Posterior vena cava (tissue), 2 donors: ENCODE measurements around the gene GRIK4. TPM values are rescaled to one million over a fixed set of nuclear protein-coding genes. Genes with fewer than 3 reads are reported as not detected.
"Not testable (repeated sequence)": the region's sequence is repeated elsewhere in the genome, so short reads cannot be mapped to it uniquely, and the experiment has no call there.

ENCODE experiments used
- DNase-seq: peaks from one replicate; pipeline ENCODE4 v3.0.0-alpha.2; 2020; ENCODE audit warnings: low spot score
- intact Hi-C, 2 donors: fragments of 100-400 bp; cut with DNase I; formaldehyde crosslinking; loops; one replicate each; pipeline versions ENCODE4 v1.14.1 to v1.14.2; 2022 to 2023
- total RNA-seq, 2 donors: library from RNA; stranded (reverse); fragmentation: NEBNext Ultra II Directional; extraction: Animal tissue kit (Norgen Biotek cat#: 25700); gene quantifications; one replicate each; pipeline ENCODE4 v1.2.1, GENCODE V29; 2021
- donor health status: DM: yes; HTN: yes; CAD: no.
- donor health status: DM: yes; HTN: yes; CAD: no.

The GRIK4 gene
- total RNA-seq, 2 donors from 2014 or later: 0.19 TPM; not detected in 1

DNA sequence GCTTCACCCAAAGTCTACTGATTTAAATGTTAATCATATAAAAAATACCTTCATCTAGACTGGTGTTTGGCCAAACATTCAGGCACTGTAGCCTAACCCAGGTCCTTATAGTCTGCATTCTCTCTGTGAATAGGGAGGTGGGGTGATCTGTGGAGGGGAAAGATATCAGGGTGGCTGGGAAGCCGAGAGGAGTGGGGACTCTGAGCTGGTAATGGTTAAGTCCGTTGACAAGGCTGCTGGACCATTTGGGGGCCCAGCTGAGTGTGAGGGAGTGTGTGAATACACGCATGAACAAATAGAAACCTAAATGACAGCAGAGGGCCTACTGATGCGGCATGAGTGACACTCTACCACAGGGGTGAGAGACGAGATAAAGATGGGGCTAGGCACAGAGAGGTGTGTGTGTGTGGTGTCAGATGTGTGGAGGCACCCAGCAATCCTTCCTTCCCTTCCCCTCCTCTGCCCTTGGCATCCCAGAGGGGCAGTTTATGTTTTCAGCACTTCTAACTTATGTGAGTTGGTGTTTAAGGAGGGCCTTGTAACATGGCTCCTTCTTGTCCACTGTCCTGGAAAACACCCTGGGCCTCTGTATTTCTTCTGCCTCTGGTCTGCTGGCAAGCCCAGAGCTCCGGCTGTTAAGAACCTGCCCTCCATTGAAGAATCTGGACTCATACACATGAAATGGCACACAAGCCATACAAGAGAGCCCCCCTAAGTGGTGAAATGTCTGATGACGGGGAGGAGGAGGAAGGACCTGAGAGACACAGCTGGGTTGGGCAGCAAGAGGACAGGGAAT, 263.2 kb downstream of the GRIK4 start:
- no peak for DNase-seq
- intact Hi-C loops: no loop called here

DNA sequence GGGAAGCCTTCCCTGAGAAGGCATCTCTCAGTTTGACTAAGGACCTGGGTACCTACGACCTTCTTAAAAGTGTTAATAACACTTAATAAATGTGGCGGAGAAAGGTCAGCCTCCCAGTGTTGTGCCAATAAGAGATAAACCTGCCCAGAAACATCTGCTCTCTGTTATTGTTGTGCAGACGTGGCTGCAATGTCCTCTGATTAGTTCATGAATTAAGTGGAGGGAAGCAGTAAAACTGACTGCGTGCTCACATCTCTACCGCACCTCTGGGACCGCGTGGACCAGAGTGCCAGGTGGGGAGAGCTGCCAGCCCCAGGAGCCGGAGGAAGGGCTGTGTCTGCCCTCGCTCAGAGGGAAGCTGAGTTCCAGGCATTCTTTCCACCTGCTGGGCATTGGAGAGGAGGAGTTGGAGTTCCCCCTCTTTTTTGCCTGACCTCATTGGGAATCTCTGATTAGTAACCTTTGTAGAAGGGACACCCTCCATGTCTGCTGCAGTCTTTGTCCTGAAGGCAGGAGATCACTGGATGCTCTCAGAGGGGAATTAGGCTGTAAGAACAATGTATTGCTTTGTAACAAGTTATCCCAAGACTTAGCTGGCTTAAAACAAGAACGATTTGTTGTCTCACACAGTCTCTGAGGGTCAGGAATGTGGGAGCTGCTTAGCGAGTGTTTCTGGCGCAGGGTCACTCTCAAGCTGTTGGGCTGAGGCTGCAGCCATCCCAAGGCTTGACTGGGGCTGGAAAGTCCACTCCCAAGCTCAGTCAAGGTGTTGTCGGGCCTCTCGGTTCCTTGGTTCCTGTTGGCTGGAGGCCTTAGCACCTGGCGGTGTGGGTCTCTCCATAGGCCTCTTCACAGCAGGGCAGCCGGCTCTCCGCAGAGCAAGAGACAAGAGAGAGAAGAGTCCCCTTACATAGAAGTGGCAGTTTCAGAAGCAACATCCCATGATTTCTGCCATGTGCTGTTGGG, 264.7 kb downstream of the GRIK4 start:
- intact Hi-C loops: no loop called here
- DNase-seq: no peak

DNA sequence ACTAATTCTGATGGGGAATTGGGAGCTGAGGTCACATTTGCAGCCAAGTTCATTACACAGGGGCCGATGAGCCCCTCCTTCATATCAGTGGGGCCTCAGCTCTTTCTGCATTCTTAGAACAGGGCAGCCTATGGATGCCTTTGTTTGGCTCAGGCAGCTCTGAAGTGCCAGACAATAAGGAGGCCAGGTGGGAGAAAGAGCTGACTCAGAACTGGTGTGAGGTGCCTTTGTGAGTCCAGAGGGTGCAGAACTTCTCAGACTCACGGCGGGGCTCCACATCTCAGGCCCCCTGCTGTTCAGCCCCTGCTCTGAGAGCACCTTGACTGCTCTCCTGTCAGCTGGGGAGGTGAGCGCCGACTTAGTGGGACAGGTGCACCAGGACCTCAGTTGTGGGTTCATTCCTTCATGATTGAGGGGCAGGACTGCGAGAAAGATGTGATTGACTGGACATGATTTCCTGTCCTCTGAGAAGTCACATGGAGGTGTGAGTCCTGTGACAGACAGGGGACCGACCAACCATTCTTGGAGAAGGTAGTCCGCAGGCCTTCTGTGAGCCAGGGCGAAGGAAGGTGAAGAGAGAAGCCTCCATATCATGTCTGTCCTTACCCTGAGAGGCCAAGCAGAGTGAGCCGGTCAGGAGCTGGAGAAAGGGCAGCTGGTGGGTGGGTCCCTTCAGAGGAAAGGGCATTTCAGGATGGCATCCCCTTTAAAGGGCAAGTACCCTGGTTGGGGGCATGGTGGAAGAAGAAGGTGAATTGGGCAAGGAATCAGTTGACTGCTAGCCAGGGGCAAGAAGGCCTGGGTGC, 267.3 kb downstream of the GRIK4 start:
- no peak for DNase-seq
- intact Hi-C loops: loop anchor here in 1 of 2 donors (1.0 kb wide), 1 partner anchor 31 kb away; no protein-coding TSS in a partner anchor

DNA sequence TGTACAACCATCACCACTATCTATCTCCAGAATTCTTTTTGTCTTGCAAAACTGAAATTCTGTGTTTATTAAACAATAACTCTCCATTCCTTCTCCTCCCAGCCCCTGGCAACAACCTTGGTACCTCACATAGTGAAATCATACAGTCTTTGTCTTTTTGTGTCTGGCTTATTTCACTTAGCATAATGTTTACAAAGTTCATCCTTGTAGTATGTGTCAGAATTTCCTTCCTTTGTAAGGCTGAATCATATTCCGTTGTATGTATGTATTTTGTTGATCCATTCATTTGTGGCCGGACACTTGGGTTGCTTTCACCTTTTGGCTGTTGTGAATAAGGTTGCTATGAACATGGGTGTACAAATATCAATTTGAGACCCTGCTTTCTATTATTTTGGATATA, 268.7 kb downstream of the GRIK4 start:
- intact Hi-C loops: no loop called here
- DNase-seq: no peak

DNA sequence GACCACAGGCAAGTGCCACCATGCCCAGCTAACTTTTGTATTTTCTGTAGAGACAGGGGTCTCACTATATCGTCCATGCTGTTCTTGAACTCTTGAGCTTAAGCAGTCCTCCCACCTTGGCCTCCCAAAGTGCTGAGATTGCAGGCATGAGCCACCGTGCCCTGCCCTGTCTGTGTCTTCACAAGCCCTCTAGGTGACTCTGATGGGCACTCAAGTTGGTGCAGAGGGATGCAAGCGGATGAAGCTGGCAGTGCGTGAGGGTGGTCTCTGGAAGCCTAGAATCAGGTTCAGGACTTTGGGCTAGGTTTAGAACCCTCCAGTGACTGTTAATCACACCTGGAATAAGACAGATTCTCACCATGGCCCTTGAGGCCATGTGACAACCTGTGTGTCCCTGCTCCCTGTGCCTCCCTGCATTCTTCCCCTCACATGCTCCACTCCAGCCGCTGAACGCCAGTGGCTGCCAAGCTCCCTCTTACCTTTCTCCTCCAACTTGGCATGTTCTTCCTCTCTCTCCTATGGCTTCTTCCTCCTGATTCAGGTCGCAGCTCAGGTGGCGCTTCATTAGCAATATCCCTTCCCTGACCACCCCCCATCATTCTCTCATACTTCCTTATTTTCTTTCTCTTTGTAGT, 270.1 kb downstream of the GRIK4 start:
- DNase-seq: no peak
- intact Hi-C loops: no loop called here

DNA sequence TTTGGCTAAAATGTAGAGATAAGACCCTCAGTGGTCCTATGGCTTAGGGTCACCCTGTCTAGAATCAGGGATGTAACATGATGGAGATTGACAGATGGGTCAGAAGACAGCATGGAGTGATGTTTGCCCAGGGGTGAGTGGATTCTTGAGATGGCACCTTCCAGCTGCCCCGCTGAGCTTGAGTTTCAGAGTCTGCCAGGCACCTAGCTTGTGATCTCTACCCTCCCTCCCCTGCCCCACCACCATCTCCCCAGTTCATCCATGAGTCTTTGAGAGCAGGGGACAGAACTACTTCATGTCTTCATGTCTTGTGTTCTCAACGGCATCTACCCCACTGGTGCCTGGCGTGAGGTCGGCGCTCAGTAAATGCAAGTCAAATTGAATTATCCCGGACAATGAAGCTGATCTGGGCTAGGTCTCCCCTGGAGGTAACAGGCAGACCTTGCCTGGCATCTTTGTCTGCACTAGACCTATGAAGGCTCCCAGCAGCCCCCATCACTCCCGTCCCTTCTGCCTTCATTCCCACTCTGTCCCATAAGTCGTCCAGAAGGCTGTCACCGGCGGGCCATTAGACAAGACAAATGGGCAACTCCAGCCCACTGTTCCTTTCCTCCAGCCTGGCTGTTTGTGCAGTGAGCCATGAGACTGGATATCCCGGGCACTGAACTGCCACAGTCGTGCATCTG, 273.2 kb downstream of the GRIK4 start:
- intact Hi-C loops: no loop called here
- DNase-seq: no peak

DNA sequence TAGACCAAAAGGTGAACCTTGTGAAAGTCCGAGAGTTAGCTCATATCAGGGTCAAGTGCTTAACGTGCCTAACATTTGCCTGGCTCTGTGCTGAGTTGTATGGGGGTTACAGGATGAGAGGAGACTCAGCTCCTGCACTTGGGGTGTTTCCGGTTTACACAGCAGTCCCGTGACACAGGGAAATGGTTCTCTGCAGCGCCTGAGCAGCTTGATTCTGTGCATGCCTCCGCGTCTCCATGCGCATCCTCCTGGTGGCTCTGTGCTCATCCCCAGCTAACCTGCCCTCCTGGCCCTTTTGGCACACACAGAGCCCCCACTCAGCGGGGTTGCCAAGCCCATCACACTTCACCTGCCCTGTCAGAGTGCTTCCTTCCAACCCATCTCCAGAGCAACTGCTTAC, 274.0 kb downstream of the GRIK4 start:
- no peak for DNase-seq
- intact Hi-C loops: no loop called here

DNA sequence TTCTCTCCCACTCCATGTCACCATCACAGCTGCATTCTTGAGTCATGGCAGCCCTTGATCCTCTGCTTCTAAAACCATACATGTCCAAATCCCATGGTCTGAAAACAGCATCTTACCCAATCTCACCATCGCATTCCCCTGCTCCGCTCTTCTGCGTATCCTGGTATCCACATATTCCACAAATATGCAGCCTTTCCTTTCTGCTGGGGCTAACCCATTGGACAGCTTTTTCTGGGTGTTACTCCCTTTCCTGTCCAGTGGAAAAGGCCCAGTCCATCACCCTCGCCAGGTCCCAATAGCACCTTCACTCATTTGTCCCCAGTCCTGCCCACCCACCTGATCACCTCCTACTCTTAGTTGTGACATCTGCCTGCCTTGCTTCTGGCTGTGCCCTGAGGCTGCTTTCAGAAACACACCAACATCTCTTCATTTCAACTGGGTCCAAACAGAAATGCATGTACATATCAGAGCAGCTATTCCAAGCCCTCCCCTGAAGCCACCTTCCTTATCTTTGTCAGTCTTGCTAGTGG, 274.7 kb downstream of the GRIK4 start:
- intact Hi-C loops: no loop called here
- no peak for DNase-seq

DNA sequence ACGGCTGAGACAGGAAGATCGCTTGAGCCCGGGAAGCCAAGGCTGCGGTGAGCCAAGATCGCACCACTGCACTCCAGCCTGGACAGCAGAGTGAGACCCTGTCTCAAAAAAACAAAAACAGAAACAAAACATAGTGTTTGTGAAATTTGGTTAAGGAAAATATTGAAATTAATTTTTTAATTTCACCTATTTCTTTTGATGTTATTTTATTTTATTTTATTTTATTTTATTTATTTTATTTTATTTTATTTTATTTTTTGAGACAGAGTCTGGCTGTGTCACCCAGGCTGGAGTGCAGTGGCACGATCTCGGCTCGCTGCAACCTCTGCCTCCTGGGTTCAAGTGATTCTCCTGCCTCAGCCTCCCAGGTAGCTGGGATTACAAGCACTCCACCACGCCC, 275.7 kb downstream of the GRIK4 start:
- intact Hi-C loops, DNase-seq: not testable (repeated sequence)

DNA sequence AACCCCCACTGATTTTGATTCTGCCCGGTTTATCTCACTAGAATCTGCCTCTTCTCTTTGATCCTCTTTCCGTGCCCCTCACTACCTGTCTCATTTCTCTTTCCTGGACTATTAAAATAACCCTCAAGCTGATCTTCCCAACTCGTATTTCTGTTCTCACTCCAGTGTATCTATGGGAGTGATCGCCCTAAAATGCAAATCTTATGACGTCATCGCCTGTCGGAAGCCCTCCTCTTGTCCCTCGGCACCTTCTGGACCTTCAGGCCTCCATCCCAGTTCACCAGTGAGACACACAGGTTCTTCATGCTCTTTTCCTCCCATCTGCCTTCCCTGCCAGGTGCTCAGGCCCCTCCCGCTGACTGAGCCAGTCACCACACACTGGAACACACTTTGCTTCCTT, 277.8 kb downstream of the GRIK4 start:
- no peak for DNase-seq
- intact Hi-C loops: no loop called here

DNA sequence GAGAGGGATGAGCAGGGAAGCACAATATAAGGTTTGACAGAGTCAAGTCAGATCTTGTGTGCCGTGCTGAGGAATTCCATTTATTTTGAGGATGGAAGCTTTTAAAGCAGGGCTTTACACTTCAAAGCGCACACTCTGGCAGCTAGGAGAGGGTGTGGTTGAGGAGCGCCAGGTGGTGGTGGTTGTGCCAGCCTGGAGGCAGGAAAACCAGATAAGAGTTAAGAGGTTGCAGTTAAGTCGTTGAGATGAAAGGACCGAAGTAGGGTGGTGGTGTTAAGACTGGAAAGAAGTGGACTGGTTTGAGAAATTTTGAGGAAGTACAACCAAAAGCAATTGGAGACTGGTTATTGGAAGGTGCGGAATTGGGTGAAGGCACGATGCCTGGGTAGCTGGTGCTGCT, 280.8 kb downstream of the GRIK4 start:
- intact Hi-C loops: no loop called here
- DNase-seq: no peak

DNA sequence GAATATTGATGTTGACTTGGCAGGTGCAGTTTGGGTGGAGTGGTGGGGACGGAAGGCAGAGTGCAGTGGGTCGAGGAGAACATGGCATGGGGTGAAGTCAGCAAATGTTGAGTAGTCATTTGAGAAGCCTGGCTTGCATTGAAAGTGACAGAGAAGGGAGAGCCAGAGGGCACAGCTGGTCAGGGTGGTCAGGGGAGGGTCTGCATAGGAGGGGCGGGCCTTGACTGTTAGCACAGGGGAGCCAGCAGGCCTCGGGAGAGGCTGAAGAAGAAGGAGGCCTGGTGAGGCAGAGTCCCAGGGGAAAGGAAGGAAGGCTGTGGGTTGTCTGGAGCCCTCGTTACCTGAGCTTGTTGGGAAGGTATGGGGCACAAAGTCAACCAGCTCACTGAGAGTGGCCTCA, 281.6 kb downstream of the GRIK4 start:
- intact Hi-C loops: no loop called here
- DNase-seq: no peak

DNA sequence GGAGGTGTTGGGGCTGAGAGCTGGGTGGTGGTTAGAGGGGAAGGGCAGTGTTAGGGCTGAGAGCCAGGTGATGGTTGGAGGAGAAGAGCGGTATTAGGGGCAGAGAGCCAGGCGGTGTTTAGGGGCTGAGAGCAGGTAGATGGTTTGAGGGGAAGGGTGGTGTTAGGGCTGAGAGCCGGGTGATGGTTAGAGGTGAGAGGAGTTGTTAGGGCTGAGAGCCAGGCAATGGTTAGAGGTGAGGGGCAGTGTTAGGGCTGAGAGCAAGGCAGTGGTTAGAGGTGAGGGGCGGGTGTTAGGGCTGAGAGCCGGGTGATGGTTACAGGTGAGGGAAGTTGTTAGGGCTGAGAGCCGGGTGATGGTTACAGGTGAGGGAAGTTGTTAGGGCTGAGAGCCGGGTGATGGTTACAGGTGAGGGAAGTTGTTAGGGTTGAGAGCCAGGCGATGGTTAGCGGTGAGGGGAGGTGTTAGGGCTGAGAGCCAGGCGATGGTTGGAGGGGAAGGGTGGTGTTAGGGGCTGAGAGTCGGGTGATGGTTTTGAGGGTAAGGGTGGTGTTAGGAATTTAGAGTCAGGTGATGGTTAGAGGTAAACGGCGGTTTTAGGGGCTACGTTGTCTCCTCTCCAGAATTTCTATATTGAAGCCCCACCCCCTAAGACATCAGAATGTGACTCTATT, 282.4 kb downstream of the GRIK4 start:
- intact Hi-C loops: no loop called here
- DNase-seq: no peak

DNA sequence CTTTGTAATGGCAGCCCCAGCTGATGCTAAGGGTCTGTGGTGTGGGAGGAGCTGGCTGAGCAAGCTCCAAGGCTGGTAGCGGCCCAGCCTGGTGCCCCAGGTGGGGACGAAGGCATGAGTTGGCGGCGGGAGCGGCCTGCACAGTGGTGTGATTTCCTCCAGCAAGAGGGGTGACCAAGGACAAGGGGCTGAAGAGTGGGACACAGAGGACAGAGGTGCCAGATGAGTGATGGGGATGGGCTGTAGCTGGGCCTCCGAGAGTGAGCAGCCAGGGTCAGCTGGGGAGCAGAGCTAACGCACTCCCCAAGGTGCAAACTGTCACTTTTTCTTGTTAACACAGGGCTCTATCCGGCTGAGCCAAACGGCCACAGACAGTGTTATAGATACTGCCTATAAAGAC, 283.2 kb downstream of the GRIK4 start:
- no peak for DNase-seq
- intact Hi-C loops: no loop called here

DNA sequence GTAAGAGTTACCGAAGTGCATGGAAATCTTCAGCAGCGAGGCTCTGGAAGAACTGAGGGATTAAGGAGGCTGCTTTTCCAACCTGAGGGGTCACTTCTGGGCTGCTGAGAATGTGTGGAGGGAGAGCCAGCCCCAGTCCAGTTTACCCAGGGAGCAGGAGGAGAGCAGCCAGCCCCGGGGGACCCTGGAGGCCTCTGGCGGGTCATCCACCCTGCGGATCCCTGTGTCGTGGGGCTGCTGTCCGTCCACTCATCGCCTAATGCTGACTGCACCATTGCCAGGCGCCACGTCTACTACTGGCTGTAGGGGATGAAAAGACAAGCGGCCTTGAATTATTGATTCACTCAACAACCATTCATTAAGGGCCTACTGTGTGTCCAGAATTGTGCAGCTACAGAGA, 283.6 kb downstream of the GRIK4 start:
- no peak for DNase-seq
- intact Hi-C loops: no loop called here

DNA sequence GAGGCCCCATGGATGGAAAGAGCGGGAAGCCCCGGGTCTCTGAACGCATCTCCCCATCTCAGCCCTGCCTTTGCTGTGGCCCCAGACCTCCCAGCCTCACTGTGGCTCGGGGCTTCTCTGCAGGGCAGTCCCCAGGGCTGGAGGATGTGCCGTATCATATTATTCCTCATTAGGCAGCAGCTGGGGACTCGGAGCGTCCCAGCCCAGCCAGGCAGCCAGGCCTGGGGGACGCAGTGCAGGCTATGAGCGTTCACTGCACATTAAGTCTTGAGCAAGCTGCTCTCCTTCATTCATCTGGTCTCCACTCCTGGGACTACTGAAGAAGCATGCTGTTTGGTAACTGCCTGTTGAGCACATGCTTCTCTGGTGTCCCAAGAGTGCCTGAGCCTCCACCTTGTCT, 285.6 kb downstream of the GRIK4 start:
- DNase-seq: no peak
- intact Hi-C loops: no loop called here

DNA sequence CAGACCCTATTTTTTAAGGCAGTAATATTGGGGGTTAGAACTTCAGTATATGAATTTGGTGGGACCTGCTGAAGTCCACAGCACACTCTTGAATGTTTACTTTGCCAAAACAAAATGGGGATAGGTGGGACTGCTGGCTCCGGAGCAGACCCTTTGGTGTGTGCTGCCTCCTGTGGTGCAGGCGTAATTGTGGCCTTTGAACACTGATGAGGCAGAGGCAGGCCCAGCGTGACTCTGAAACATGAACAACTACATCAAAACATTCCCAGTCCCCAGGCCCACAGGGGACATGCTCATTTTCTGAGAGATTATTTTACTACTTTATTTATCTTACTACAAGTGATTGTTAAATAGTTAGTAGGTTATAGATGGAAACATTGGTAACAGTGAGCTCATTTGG, 287.3 kb downstream of the GRIK4 start:
- no peak for DNase-seq
- intact Hi-C loops: no loop called here

DNA sequence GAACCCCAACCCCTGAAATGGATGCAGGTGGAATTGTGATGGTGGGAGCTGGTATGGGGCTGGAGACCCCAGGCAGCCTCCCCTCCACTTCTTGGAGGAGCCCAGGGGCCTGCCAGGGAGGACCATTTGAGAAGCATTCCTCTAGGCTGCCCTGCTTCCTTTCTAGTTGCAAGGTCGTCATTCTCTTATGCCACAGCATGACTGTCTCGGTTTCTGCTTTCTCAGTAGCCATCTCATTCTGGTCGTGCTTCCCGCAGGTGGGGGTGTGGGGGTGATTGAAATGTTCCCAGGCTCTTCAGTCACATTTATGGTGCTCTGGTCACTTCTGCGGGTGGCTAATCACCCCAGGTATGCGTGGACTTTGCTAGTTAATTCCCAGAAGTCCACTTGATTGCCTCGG, 288.7 kb downstream of the GRIK4 start:
- no peak for DNase-seq
- intact Hi-C loops: loop anchor here in 1 of 2 donors (10.0 kb wide), 1 partner anchor 285 kb away; the partner anchor contains the start of gene GRIK4
